ENCODE results near the gene SEC23A. TPM values are rescaled to one million over a fixed set of nuclear protein-coding genes. Genes with fewer than 3 reads are reported as not detected.

SEC23A gene
- total and polyA plus RNA-seq, 2 of the 13 experiments (the other 11 are each of a cell fraction or from before 2014, with no cell fraction given) = 403 to 887 TPM

- no peak for TF ChIP-seq ARHGAP35 (CRISPR knock-in tag; IDR thresholded peaks at IDR 0.05; ENCODE audit: borderline replicate concordance)
- no peak for TF ChIP-seq ZNF382 (CRISPR knock-in tag; IDR thresholded peaks at IDR 0.05; ENCODE audit: borderline replicate concordance)
- TF ChIP-seq ZNF44 (CRISPR knock-in tag; IDR thresholded peaks at IDR 0.05) = no peak
- TF ChIP-seq AGO2 (optimal IDR thresholded peaks at IDR 0.05; ENCODE audit: low read depth, low read length) = no peak
- 0 out of 2 replicates have a peak, but pooled peaks have one; percentile 17 for TF ChIP-seq HOMEZ (CRISPR knock-in tag; IDR thresholded peaks at IDR 0.05; ENCODE audit: low read depth)
- TF ChIP-seq ARID2 (CRISPR knock-in tag; IDR thresholded peaks at IDR 0.05; ENCODE audit: borderline replicate concordance) = no peak
- no peak for TF ChIP-seq ZNF317 (CRISPR knock-in tag; IDR thresholded peaks at IDR 0.05)
- no peak for TF ChIP-seq MNT (IDR thresholded peaks at IDR 0.05)
- no peak for TF ChIP-seq EEA1 (CRISPR knock-in tag; IDR thresholded peaks at IDR 0.05; ENCODE audit: borderline replicate concordance)
- 0 out of 2 replicates have a peak, but pooled peaks have one; percentile 29 for TF ChIP-seq PPARG (CRISPR knock-in tag; conservative IDR thresholded peaks at IDR 0.05)
- no peak for TF ChIP-seq XRCC5 (optimal IDR thresholded peaks at IDR 0.05; ENCODE audit: low read length)
- no peak for TF ChIP-seq ARID3A (IDR thresholded peaks at IDR 0.05; ENCODE audit: low read depth, low read length)
- no peak for TF ChIP-seq ZNF746 (CRISPR knock-in tag; IDR thresholded peaks at IDR 0.05)
- 0 out of 2 replicates have a peak, but pooled peaks have one; percentile 43 for TF ChIP-seq ZNF124 (CRISPR knock-in tag; IDR thresholded peaks at IDR 0.05)
- no peak for TF ChIP-seq CHD4 (IDR thresholded peaks at IDR 0.05; ENCODE audit: borderline replicate concordance, low read length)
- no peak for TF ChIP-seq NR2F6 (IDR thresholded peaks at IDR 0.05)
- TF ChIP-seq NR2F6 (CRISPR knock-in tag; IDR thresholded peaks at IDR 0.05) = no peak
- no peak for TF ChIP-seq ATF2 (CRISPR knock-in tag; IDR thresholded peaks at IDR 0.05)
- TF ChIP-seq ZNF564 (CRISPR knock-in tag; IDR thresholded peaks at IDR 0.05) = no peak
- TF ChIP-seq TMF1 (CRISPR knock-in tag; IDR thresholded peaks at IDR 0.05; ENCODE audit: low read depth) = no peak
- TF ChIP-seq HNRNPLL (IDR thresholded peaks at IDR 0.05; ENCODE audit: low read depth, low read length, poor library complexity, severe bottlenecking) = no peak
- no peak for TF ChIP-seq ZKSCAN5 (CRISPR knock-in tag; IDR thresholded peaks at IDR 0.05)
- TF ChIP-seq THAP7 (CRISPR knock-in tag; IDR thresholded peaks at IDR 0.05) = no peak
- TF ChIP-seq ZNF136 (CRISPR knock-in tag; IDR thresholded peaks at IDR 0.05; ENCODE audit: low read depth) = no peak
Measured at GRCh38 chr14:39015360-39015961, 87.6 kb downstream of the SEC23A start (continued).
